Measurements from ENCODE around the gene RRN3.
"Not testable (repeated sequence)": the region's sequence is repeated elsewhere in the genome, so short reads cannot be mapped to it uniquely, and the experiment has no call there.

DNA sequence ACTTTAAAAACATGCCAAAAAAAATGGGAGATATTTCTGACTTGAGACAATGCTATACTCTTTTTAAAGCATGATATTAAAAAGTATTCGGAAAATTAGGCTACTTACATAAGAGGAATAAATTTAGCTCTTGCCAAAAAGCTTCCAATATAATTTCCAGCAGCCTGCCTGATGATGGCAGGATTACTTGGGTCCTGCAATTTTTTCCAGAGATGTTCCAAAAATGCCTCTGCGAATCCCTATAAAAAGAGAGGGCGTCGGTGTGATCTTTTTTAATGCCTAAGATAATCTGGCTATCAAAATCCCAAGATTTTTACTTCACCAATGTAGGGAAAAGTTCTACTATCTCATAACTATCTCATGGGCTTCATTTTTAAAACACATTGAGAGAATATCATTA is 23.1 kb downstream of the RRN3 start:
- not testable (repeated sequence) for TF ChIP-seq POLR2A (IDR thresholded peaks at IDR 0.05; ENCODE audit: low read depth, low read length); POLR2AphosphoS5 (IDR thresholded peaks at IDR 0.05; ENCODE audit: low read depth, low read length); TAF1 (IDR thresholded peaks at IDR 0.05; ENCODE audit: low read depth, low read length); PAX5 (IDR thresholded peaks at IDR 0.05; ENCODE audit: insufficient read depth, low read length, severe bottlenecking)

Data from GM12891 (cell line).